ENCODE data around the gene DAO.

Gene DAO

GRCh38 chr12:108918206-108918605 lies 38.3 kb downstream of the DAO start:
- CTCF ChIA-PET: no interaction called here
- TF ChIP-seq CTCF (IDR thresholded peaks at IDR 0.05; ENCODE audit: control extremely low read depth, extremely low read depth, low read depth, missing control alignments): no peak
- POLR2A ChIA-PET: no interaction called here
- no peak for DNase-seq (ENCODE audit: extremely low spot score)

- POLR2A ChIA-PET: no interaction called here
- CTCF ChIA-PET: no interaction called here
- DNase-seq (ENCODE audit: extremely low spot score): no peak
- TF ChIP-seq CTCF (IDR thresholded peaks at IDR 0.05; ENCODE audit: control extremely low read depth, extremely low read depth, low read depth, missing control alignments): no peak
These were observed 39.2 kb downstream of the DAO start for GRCh38 chr12:108918960-108919642.

GRCh38 chr12:108921946-108922345 lies 42.1 kb downstream of the DAO start:
- CTCF ChIA-PET: interaction anchor here (0.9 kb wide), 1 partner anchor 29 kb away, joined by 4 read pairs; no protein-coding TSS in a partner anchor
- POLR2A ChIA-PET: no interaction called here
- TF ChIP-seq CTCF (IDR thresholded peaks at IDR 0.05; ENCODE audit: control extremely low read depth, extremely low read depth, low read depth, missing control alignments): no peak

GRCh38 chr12:108922918-108923317 lies 43.0 kb downstream of the DAO start:
- no peak for TF ChIP-seq CTCF (IDR thresholded peaks at IDR 0.05; ENCODE audit: control extremely low read depth, extremely low read depth, low read depth, missing control alignments)
- DNase-seq (ENCODE audit: extremely low spot score): no peak
- POLR2A ChIA-PET: no interaction called here
- CTCF ChIA-PET: no interaction called here

More at GRCh38 chr12:108921946-108922345, 42.1 kb downstream of the DAO start:
- DNase-seq (ENCODE audit: extremely low spot score): no peak

GRCh38 chr12:108928695-108929094 lies 48.8 kb downstream of the DAO start:
- POLR2A ChIA-PET: no interaction called here

GRCh38 chr12:108930155-108930554 lies 50.3 kb downstream of the DAO start:
- no peak for TF ChIP-seq CTCF (IDR thresholded peaks at IDR 0.05; ENCODE audit: control extremely low read depth, extremely low read depth, low read depth, missing control alignments)
- ChIA-PET POLR2A (interaction anchor here (0.8 kb wide), 1 partner anchor 16 kb away, joined by 5 read pairs; no protein-coding TSS in a partner anchor), CTCF (interaction anchor here (1.0 to 1.6 kb wide), 2 partner anchors 21 to 125 kb away, joined by 3 read pairs; no protein-coding TSS in a partner anchor)
- DNase-seq (ENCODE audit: extremely low spot score): peak; percentile 36

More at GRCh38 chr12:108928695-108929094, 48.8 kb downstream of the DAO start:
- no peak for DNase-seq (ENCODE audit: extremely low spot score)
- TF ChIP-seq CTCF (IDR thresholded peaks at IDR 0.05; ENCODE audit: control extremely low read depth, extremely low read depth, low read depth, missing control alignments): no peak
- CTCF ChIA-PET: no interaction called here
